Thyroid gland (tissue), 4 donors: ENCODE results near the gene MAMLD1.

Experiments used
- CTCF ChIP-seq, 6 experiments: fragments of 200-600 bp in 3 of 6; fragments of 450-650 bp in 3 of 6; sonication (generic) in 3 of 6; IDR thresholded peaks; one replicate each; pipeline ENCODE4 v1.5.1; 2016 to 2019; ENCODE audit warnings: antibody characterized with exemption in 6 of 6, mild to moderate bottlenecking in 2 of 6, inconsistent platforms in 1 of 6, moderate library complexity in 1 of 6
- POLR2A ChIP-seq, 2 donors: fragments of 450-650 bp; IDR thresholded peaks; one replicate each; pipeline ENCODE4 v1.6.1; 2017; ENCODE audit warnings: antibody characterized with exemption in 2 of 2, mild to moderate bottlenecking in 2 of 2, moderate library complexity in 1 of 2

- no peak for TF ChIP-seq CTCF (IDR thresholded peaks at IDR 0.05)
- TF ChIP-seq POLR2A (IDR thresholded peaks at IDR 0.05): peak in 1 of 2 donors; percentile 8
These were observed 143.4 kb downstream of the MAMLD1 start for GRCh38 chrX:150506486-150506885.
